Fibroblast of gingiva (primary cell): ENCODE data around the gene SPRR2E.
"Not testable (repeated sequence)": the region's sequence is repeated elsewhere in the genome, so short reads cannot be mapped to it uniquely, and the experiment has no call there.

ENCODE experiments used
- DNase-seq: peaks from one replicate; pipeline ENCODE4 v3.0.0-alpha.2; 2011; ENCODE audit warnings: low read depth

Gene SPRR2E

DNA sequence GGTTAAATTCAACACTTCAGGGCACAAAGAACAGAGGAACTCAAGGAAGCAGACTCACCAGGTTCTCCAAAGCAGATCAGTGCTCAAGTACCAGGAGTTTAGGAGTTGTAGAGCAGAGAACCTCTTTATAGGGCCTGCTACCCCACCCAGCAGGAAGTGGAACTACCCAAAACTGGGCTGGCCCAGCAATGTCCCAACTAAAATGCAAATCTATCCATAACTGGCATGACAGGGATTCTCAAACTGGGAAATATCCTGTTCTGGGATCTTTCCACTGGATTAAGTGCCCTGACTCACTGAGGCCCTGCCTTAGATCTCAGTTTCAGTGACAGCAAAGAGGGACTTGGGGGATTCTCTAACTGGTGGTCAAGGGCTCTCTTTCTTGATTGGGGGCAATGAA is at the start of gene SPRR2E:
SPRR2E (minus strand) TSS at position 101 of the 400 bp plus-strand sequence. CDS start 775 bp downstream, outside the sequence.
- DNase-seq, result no peak

DNA sequence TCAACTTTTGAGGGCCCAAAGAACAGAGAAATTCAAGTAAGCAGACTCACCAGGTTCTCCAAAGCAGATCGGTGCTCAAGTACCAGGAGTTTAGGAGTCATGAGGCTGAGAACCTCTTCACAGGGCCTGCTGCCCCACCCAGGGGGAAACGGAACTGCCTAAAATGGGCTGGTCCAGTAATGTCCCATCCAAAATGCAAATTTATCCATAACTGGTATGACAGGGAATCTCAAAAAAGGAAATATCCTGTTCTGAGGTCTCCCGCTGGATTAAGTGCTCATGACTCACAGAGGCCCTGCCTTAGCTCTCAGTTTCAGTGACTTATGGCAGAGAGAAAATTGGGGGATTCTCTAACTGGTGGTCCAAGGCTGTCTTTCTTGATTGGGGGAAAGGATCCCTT is 47.1 kb upstream of the SPRR2E start:
- no peak for DNase-seq

DNA sequence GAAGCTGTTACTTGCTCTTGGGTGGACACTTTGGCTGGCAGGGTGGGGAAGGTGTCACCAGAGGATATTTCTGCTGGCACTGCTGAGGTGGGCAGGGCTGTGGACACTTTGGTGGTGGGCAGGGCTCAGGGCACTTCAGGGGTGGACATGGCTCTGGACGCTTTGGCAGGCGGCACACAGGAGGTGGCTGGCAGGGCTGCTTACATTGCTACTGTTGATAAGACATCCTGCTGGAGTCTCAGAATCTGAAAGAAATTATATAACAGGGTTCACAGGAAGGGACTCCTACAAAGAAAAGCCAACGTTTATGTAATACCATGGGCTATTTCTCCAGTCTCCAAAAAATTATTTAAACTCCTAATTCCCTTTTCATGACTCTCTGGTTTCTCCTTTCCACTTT is 46.2 kb upstream of the SPRR2E start:
- DNase-seq, result no peak

DNA sequence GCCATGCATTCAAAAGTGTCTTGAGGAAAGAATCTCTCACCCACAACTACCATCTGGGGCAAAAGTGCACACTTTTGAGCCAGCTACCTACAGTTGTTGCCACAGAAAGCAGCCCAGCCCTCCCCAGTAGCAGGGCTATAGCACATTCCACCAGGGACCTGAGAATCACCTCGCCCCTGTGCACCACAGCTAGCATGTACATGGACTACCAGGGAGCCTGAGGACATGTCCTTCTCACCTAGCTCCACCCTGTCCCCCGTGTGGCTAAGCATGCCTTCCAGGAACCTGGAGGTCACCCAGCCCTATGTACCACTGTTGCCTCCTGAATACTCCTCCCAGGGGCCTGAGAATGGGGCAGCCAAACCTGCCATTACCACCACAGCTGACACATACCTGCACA is 39.4 kb upstream of the SPRR2E start:
- DNase-seq, result no peak

DNA sequence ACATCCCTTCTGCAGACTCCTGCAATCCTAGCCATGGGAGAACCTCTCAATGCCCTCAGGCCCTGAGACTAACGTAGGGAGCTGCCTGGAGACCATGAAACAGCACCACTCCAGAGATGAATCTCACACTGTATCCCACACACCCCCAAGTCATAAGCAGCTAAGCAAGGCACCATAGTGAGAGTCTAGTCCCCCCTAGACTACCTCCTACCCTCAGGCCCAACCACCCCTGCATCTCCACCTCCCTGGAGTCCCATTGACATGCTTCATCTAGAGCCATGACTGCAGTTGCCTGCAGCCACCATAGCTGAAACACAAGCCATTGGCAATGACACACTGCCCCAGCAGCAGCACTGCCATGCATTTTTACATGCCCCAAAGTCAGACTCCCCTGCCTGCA is 38.9 kb upstream of the SPRR2E start:
- no peak for DNase-seq

DNA sequence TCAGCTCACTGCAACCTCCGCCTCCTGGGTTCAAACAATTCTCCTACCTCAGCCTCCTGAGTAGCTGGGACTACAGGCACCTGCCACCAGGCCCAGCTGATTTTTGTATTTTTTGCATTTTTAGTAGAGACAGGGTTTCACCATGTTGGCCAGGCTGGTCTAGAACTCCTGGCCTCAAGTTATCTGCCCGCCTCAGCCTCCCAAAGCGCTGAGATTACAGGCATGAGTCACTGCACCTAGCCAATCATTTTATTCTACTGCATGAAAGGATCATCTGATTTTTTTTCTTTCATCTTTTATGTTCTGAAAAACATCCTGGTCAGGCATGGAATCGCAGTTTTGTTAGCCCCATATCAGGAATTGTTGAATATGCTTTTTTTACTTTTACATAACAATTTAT is 34.4 kb upstream of the SPRR2E start:
- not testable (repeated sequence) for DNase-seq

DNA sequence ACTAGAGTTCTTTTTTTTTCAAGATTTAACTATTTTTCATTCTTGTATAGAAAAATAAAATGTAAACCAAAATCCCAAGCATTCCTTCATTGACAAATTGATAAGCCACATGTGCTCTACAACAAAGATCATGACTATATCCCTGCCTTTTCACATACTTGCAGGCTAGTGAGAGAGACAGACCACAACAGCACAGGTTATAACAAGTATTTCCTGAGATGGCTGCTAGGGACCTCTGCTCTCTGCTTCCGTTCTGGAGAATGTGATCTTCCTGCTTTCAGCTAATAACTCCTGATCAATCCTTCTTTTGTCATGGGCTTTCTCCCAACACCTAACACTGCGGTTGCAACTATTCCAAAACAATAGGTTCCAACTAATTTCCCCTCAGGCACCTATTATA is 33.0 kb upstream of the SPRR2E start:
- no peak for DNase-seq

DNA sequence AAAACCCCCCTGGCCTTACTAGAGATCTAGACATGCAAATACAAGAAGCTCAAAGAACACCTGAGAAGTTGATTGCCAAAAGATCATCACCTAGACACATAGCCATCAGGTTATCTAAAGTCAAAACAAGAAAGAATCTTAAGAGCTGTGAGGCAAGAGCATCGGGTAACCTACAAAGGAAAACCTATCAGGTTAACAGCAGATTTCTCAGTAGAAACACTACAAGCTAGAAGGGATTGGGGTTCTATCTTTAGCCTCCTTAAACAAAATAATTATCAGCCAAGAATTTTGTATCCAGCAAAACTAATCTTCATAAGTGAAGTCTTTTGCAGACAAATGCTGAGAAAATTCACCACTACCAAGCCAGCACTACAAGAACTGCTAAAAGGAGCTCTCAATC is 31.2 kb upstream of the SPRR2E start:
- DNase-seq, result no peak

DNA sequence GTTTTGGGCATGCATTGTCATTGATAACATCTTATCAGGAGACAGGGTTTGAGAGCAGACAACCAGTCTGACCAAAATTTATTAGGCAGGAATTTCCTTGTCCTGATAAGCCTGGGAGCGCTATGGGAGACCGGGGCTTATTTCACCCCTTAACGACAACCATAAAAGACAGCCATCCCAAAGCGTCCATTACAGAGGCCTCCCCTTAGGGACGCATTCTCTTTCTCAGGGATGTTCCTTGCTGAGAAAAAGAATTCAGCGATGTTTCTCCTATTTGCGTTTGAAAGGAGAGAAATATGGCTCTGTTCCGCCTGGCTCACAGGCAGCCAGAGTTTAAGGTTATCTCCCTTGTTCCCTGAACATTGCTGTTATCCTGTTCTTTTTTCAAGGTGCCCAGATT is 29.5 kb upstream of the SPRR2E start:
- not testable (repeated sequence) for DNase-seq

DNA sequence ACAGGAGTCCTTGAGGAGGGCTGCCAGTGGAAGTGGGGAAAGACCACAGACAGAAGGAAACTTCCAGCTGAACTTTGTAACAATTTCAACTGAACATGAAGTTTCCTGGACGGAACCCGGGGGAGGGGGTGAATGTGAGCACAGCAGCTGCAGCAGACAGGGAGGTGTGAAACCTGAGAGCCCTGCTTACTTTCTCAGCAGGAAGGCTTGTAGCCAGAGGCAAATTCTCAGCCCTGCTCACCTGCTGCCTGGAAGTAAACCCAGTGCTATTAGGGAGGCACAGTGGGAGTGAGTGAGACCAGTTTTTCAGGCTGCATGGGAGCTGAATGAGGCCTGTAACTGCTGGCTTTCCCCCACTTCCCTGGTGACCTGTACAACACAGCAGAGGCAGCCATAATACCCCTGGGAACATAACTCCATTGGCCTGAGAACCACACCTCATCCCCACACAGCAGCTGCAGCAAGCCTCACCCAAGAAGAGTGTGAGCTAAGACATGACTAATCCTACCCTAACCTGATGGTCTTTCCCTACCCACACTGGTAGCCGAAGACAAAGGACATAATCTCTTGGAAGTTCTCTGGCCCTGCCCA is 28.6 kb upstream of the SPRR2E start:
- DNase-seq, result no peak

DNA sequence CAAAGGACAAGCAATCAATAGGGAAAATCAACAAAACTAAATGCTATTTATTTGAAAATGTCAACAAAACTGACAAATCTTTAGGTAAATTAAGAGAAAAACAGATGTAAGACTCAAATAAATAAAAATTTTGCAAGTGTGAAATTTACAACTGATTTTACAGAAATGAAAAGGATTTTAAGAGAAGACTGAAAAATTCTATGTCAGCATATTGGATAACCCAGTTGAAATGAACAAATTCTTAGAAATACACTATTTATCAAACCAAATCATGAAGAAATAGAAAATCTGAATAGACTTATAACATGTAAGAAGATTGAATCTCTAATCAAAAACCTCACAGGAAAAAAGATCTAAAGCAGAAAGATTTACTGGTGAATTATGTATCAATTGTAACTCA is 26.6 kb upstream of the SPRR2E start:
- DNase-seq, result no peak

DNA sequence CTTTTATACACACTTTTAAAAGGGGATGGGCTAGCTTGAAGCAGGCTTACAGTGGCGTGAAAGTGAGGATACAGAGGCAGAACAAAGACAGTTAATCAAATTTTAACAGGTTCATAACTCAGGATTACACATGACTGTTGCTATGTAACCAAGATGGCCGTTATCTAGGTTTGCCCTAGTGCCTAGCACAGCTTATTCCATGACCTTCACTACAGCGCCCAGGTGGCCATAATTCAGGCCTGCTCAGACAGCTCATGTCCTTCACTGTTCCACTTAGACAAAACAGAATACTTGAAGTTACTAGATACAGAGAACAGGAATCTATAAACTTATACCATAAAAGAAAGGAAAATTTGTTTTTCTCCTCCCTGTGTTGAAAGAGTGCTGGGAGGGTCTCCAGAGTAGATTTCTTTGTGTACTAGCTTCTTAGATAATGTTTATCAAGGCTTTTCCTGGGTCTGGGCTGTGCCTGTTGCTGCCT is 25.2 kb upstream of the SPRR2E start:
- no peak for DNase-seq

DNA sequence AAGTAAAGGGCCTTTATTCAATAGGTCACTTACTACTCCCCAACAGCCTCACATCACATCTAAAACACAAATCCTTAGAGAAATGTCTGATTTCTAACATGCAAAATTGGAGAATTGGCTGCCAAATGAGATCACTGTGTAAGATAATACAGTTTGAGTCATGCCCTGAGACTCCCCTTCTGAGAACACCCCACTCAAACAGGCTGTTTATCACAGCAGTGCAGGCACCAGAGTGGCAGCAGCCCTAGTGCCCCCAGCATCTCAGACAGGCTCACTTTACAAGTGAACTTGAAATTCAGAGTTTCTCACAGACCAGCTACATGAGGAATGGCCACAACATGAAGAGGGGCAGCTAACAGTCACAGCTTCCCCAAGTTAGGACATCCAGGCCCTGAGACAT is 20.9 kb upstream of the SPRR2E start:
- not testable (repeated sequence) for DNase-seq

DNA sequence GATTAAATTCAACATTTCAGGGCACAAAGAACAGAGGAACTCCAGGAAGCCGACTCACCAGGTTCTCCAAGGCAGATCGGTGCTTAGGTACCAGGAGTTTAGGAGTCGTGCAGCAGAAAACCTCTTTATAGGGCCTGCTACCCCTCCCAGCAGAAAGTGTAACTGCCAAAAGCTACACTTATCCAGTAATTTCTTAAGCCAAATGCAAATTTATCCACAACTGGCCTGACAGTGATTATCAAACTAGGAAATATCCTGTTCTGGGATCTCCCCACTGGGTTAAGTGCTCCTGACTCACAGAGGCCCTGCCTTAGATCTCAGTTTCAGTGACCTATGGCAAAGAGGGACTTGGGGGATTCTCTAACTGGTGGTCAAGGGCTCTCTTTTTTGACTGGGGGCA is 19.1 kb upstream of the SPRR2E start, which contains the start of gene SPRR2F:
SPRR2F (minus strand) TSS at position 101 of the 400 bp plus-strand sequence. CDS start 783 bp downstream, outside the sequence.
- no peak for DNase-seq

DNA sequence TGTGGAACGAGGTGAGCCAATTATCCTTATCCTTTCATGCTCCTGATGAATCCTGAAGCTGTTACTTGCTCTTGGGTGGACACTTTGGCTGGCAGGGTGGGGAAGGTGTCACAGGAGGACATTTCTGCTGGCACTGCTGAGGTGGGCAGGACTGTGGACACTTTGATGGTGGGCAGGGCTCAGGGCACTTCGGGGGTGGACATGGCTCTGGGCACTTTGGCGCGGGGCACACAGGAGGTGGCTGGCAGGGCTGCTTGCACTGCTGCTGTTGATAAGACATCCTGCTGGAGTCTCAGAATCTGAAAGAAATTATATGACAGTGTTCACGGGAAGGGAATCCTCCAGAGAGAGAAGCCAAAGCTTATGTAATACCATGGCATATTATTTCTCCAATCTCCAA is 18.1 kb upstream of the SPRR2E start:
- DNase-seq, result not testable (repeated sequence)

DNA sequence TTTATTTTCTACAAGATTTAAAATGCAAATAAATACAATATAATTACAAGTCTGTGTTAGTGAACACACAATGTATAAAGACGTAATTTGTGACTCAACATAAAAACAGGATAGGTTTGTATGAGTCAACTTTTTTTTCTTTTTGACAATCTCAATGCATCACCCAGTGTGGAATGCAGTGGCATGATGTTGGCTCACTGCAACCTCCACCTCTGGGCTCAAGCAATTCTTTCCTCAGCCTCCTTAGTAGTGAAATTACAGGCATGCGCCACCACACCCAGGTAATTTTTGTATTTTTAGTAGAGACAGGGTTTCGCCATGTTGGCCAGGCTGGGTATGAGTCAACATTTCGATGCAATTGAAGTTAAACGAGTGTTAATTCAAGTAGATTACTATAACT is 5.9 kb upstream of the SPRR2E start:
- DNase-seq, result no peak

DNA sequence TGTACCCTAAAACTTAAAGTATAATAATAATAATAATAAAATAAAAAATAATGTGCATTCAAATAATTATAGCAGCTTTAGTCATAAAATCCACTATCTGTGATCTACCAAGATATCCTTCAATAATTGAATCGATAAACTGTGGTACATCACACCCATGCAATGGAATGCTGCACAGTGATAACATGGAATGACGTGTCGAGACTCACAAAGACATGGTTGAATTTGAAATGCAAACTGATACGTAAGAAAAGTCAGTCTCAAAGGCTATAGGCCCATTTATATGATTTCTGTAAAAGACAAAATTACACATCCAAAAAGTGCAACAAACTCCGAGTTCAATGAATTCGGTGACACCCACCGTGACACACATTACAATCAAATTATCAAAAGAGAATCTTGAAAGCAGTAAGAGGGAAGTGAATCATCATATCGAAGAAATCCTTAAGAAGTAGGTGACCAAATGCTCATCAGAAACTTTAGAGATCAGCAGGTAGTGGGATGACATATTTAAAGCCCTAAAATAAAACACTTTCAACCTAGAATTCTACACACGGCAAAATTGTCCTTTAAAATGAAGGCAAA is 5.2 kb upstream of the SPRR2E start:
- no peak for DNase-seq

DNA sequence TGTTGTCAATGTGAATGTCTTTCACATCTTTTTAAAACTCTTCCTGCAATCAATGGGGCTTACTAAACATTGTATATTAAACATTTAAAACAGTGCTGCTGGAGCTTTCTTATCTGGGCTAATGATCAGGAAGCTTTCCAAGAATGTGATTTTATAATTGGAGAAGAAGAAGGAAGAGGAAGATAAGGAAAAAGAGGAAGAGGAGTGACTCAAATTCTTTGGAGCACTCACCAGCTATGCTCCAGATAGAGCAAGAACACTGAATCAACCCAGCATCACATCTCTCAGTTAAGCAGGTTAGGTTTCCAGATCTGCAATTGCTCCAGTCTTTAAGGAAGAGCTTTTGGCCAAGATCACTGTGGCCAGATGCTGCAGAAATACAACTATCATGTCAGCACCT is 1.4 kb upstream of the SPRR2E start:
- no peak for DNase-seq

DNA sequence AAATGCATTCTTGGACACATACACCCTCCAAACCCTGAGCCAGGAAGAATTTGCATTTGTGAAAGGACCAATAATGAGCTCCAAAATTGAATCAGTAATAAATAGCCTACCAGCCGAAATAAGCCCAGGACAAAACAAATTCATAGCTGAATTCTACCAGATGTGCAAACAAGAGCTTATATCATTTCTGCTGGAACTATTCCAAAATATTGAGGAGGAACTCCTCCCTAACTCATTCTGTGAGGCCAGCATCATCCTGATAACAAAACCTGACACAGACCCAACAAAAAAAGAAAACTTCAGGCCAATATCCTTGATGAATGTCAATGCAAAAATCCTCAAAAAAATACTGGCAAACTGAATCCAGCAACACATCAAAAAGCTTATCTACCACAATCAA is 6.7 kb downstream of the SPRR2E start:
- DNase-seq, result no peak

DNA sequence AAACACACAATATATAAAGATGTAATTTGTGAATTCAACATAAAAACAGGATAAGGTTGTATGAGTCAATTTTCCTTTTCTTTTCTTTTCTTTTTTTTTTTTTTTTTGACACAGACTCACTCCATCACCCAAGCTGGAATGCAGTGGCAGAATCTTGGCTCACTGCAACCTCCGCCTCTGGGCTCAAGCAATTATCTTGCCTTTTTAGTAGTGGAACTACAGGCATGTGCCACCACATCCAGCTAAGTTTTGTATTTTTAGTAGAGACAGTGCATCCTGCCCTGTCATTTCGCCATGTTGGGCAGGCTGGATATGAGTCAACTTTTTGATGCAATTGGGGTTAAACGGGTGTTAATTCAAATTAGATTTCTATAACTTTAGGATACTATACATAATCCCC is 12.6 kb downstream of the SPRR2E start:
- no peak for DNase-seq

DNA sequence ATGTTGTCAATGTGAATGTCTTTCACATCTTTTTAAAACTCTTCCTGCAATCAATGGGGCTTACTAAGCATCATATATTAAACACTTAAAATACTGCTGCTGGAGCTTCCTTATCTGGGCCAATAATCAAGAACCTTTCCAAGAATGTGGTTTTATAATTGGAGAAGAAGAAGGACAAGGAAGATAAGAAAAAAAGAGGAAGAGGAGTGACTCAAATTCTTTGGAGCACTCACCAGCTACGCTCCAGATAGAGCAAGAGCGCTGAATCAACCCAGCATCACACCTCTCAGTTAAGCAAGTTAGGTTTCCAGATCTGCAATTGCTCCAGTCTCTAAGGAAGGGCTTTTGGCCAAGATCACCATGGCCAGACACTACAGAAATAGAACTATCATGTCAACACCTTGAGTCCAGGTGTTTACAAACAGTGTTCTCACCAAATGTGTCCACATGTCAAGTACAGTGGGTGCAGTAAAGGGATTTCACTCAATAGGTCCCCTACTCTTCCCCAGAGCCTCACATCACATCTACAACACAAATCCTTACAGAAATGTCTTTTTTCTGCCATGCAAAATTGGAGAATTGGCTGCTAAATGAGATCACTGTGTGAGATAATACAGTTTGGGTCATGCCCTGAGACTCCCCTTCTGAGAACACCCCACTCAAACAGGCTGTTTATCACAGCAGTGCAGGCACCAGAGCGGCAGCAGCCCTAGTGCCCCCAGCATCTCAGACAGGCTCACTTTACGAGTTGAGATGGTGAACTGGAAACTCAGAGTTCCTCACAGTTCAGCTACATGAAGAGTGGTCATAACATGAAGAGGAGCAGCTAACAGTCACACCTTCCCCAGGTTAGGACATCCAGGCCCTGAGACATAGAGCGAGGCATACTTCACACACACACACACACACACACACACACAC is 21.3 kb downstream of the SPRR2E start:
- no peak for DNase-seq

DNA sequence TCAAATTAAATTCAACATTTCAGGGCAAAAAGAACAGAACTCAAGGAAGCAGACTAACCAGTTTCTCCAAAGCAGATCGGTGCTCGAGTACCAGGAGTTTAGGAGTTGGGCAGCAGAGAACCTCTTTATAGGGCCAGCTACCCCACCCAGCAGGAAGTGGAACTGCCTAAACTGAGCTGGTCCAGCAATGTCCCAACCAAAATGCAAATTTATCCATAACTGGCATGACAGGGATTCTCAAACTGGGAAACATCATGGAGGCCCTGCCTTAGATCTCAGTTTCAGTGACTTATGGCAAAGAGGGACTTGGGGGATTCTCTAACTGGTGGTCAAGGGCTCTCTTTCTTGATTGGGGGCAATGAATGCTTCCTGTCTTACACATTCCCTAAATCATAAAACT is 22.8 kb downstream of the SPRR2E start, which contains the start of gene SPRR2B:
SPRR2B (minus strand) TSS at position 101 of the 400 bp plus-strand sequence. CDS start 772 bp downstream, outside the sequence.
- no peak for DNase-seq

DNA sequence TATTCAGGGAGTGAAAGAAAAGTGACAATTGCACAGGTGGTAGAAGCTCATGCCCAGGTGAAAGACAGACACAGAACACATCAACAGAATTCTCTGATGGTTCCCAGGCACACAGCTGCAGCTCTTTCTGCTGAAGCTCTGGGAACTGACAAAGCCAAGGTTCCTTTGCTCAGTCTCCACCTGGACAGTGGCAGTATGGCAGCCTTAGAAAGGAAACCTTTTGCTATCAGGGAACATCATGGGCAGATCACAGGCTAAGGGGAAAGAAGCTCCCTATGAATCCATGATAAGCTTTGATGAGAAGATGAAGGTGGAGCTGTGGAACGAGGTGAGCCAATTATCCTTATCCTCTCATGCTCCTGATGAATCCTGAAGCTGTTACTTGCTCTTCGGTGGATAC is 24.1 kb downstream of the SPRR2E start:
- no peak for DNase-seq
